Measurements from ENCODE around the gene COLEC12.

GRCh38 chr18:399631-400135 is 100.8 kb downstream of the COLEC12 start:
- TF ChIP-seq CTCF (IDR thresholded peaks at IDR 0.05; ENCODE audit: low read depth, low read length) (no peak), EZH2phosphoT487 (IDR thresholded peaks at IDR 0.05; ENCODE audit: low read depth) (no peak)

Measured in OCI-LY3 (cell line).